ENCODE results near the gene GABARAP. TPM values are rescaled to one million over a fixed set of nuclear protein-coding genes. Genes with fewer than 3 reads are reported as not detected.

GABARAP gene
- total RNA-seq, 1 experiment from 2014 or later: 226 TPM

GRCh38 chr17:7280519-7281073 is 38.3 kb upstream of the GABARAP start:
- intact Hi-C loops (cut with micrococcal nuclease): loop anchor here (1.0 kb wide), 3 partner anchors 16 to 281 kb away; partner anchors contain the start of gene SENP3
- Mint-ChIP-seq H3K36me3 (ENCODE audit: insufficient read depth, unreplicated experiment) (no peaks in the 10 kb centered on the region), H3K4me3 (ENCODE audit: unreplicated experiment) (peak overlapping the region; percentile 72), H3K4me1 (ENCODE audit: insufficient read depth, unreplicated experiment) (peaks cover 6% of the 10 kb centered on the region), H3K27me3 (ENCODE audit: insufficient read depth, unreplicated experiment) (no peaks in the 10 kb centered on the region), H3K9me3 (ENCODE audit: unreplicated experiment) (no peaks in the 10 kb centered on the region), H3K27ac (ENCODE audit: low read depth, unreplicated experiment) (no peak overlapping the region)
- ChIA-PET CTCF (interaction anchor here (0.5 to 5.2 kb wide), 18 partner anchors 10 to 1070 kb away, joined by 3 to 65 read pairs (median 3); no protein-coding TSS in a partner anchor), POLR2A (interaction anchor here (0.7 to 3.8 kb wide), 13 partner anchors 12 to 293 kb away, joined by 3 to 37 read pairs (median 5); partner anchors contain the start of gene GABARAP)
- DNase-seq (ENCODE audit: unreplicated experiment): peak; percentile 88
- BruUV-seq (replicated peaks): no TSS peak
- TF ChIP-seq, protein P1, sequence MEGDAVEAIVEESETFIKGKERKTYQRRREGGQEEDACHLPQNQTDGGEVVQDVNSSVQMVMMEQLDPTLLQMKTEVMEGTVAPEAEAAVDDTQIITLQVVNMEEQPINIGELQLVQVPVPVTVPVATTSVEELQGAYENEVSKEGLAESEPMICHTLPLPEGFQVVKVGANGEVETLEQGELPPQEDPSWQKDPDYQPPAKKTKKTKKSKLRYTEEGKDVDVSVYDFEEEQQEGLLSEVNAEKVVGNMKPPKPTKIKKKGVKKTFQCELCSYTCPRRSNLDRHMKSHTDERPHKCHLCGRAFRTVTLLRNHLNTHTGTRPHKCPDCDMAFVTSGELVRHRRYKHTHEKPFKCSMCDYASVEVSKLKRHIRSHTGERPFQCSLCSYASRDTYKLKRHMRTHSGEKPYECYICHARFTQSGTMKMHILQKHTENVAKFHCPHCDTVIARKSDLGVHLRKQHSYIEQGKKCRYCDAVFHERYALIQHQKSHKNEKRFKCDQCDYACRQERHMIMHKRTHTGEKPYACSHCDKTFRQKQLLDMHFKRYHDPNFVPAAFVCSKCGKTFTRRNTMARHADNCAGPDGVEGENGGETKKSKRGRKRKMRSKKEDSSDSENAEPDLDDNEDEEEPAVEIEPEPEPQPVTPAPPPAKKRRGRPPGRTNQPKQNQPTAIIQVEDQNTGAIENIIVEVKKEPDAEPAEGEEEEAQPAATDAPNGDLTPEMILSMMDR (IDR thresholded peaks at IDR 0.05; ENCODE audit: unreplicated experiment): peak; percentile 96

- H3K27ac Mint-ChIP-seq (ENCODE audit: low read depth, unreplicated experiment): no peak overlapping the region
- no peak overlapping the region for H3K4me3 Mint-ChIP-seq (ENCODE audit: unreplicated experiment)
- no peaks in the 10 kb centered on the region for H3K9me3 Mint-ChIP-seq (ENCODE audit: unreplicated experiment)
- intact Hi-C loops (cut with micrococcal nuclease): no loop called here
- H3K27me3 Mint-ChIP-seq (ENCODE audit: insufficient read depth, unreplicated experiment): no peaks in the 10 kb centered on the region
- no peak for DNase-seq (ENCODE audit: unreplicated experiment)
- H3K36me3 Mint-ChIP-seq (ENCODE audit: insufficient read depth, unreplicated experiment): no peaks in the 10 kb centered on the region
- H3K4me1 Mint-ChIP-seq (ENCODE audit: insufficient read depth, unreplicated experiment): peaks cover 6% of the 10 kb centered on the region
- CTCF ChIA-PET: interaction anchor here (0.6 to 5.2 kb wide), 7 partner anchors 10 to 492 kb away, joined by 3 to 65 read pairs (median 4); no protein-coding TSS in a partner anchor
- no TSS peak for BruUV-seq (replicated peaks)
- TF ChIP-seq, protein P1 (IDR thresholded peaks at IDR 0.05; ENCODE audit: unreplicated experiment): no peak
- POLR2A ChIA-PET: interaction anchor here (0.6 to 3.8 kb wide), 3 partner anchors 17 to 204 kb away, joined by 3 to 37 read pairs (median 4); no protein-coding TSS in a partner anchor
Measured at GRCh38 chr17:7279448-7279847, 37.2 kb upstream of the GABARAP start.

DNA sequence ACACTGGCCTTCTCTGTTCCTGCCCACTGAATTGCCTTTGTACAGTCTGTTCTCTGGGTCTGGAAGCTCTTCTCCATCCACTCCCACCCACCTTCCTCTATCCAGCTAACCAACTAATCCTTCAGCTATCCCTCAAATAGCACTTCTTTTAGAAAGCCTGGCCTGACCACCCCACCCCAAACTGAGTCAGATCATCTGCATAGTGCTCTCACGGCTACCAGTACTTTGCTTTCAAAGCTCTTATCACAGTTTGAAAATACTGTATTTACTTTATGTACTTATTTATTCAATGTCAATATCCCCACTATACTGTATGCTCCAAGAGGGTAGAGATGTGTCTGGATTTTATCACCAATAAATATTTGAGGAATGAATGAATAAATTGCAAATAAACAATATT is 24.5 kb upstream of the GABARAP start:
- H3K27ac Mint-ChIP-seq (ENCODE audit: low read depth, unreplicated experiment): no peak overlapping the region
- H3K36me3 Mint-ChIP-seq (ENCODE audit: insufficient read depth, unreplicated experiment): no peaks in the 10 kb centered on the region
- intact Hi-C loops (cut with micrococcal nuclease): no loop called here
- no peak for DNase-seq (ENCODE audit: unreplicated experiment)
- no peaks in the 10 kb centered on the region for H3K9me3 Mint-ChIP-seq (ENCODE audit: unreplicated experiment)
- no TSS peak for BruUV-seq (replicated peaks)
- TF ChIP-seq, protein P1 (IDR thresholded peaks at IDR 0.05; ENCODE audit: unreplicated experiment): no peak
- H3K4me3 Mint-ChIP-seq (ENCODE audit: unreplicated experiment): no peak overlapping the region
- H3K4me1 Mint-ChIP-seq (ENCODE audit: insufficient read depth, unreplicated experiment): peaks cover 29% of the 10 kb centered on the region
- CTCF ChIA-PET: interaction anchor here (0.6 to 1.5 kb wide), 6 partner anchors 29 to 363 kb away, joined by 3 to 4 read pairs (median 3); no protein-coding TSS in a partner anchor
- H3K27me3 Mint-ChIP-seq (ENCODE audit: insufficient read depth, unreplicated experiment): no peaks in the 10 kb centered on the region
- POLR2A ChIA-PET: interaction anchor here (1.2 kb wide), 1 partner anchor 19 kb away, joined by 4 read pairs; no protein-coding TSS in a partner anchor

GRCh38 chr17:7263801-7264078 is 21.5 kb upstream of the GABARAP start:
- Mint-ChIP-seq H3K27me3 (ENCODE audit: insufficient read depth, unreplicated experiment) (no peaks in the 10 kb centered on the region), H3K27ac (ENCODE audit: low read depth, unreplicated experiment) (peak overlapping the region; percentile 76), H3K9me3 (ENCODE audit: unreplicated experiment) (no peaks in the 10 kb centered on the region), H3K4me3 (ENCODE audit: unreplicated experiment) (peak overlapping the region; percentile 73), H3K4me1 (ENCODE audit: insufficient read depth, unreplicated experiment) (peaks cover 35% of the 10 kb centered on the region), H3K36me3 (ENCODE audit: insufficient read depth, unreplicated experiment) (peaks cover 5% of the 10 kb centered on the region)
- intact Hi-C loops (cut with micrococcal nuclease): no loop called here
- CTCF ChIA-PET: interaction anchor here (0.7 to 1.4 kb wide), 2 partner anchors 17 to 1969 kb away, joined by 3 read pairs; no protein-coding TSS in a partner anchor
- DNase-seq (ENCODE audit: unreplicated experiment): no peak
- POLR2A ChIA-PET: interaction anchor here (0.6 to 3.9 kb wide), 8 partner anchors 17 to 950 kb away, joined by 3 to 31 read pairs (median 4); partner anchors contain the start of genes GABARAP and SOX15
- TF ChIP-seq, protein P1 (IDR thresholded peaks at IDR 0.05; ENCODE audit: unreplicated experiment): no peak
- BruUV-seq (replicated peaks): no TSS peak
